ENCODE measurements around the gene PPFIA4. TPM values are rescaled to one million over a fixed set of nuclear protein-coding genes. Genes with fewer than 3 reads are reported as not detected.

PPFIA4 gene
- total RNA-seq, 1 donor from 2014 or later: 0.53 TPM

GRCh38 chr1:203099805-203100515 lies 73.7 kb downstream of the PPFIA4 start:
- DNase-seq (ENCODE audit: low read depth, low spot score): no peak

GRCh38 chr1:203100516-203100869 lies 74.2 kb downstream of the PPFIA4 start:
- no peak for DNase-seq (ENCODE audit: low read depth, low spot score)

GRCh38 chr1:203101813-203102634 lies 75.7 kb downstream of the PPFIA4 start:
- no peak for DNase-seq (ENCODE audit: low read depth, low spot score)

GRCh38 chr1:203103216-203103615 lies 76.9 kb downstream of the PPFIA4 start:
- no peak for DNase-seq (ENCODE audit: low read depth, low spot score)

- DNase-seq (ENCODE audit: low read depth, low spot score): no peak
Measured at GRCh38 chr1:203103829-203104495, 77.7 kb downstream of the PPFIA4 start.

- no peak for DNase-seq (ENCODE audit: low read depth, low spot score)
Measured at GRCh38 chr1:203104789-203105390, 78.6 kb downstream of the PPFIA4 start.

GRCh38 chr1:203112475-203112874 lies 86.2 kb downstream of the PPFIA4 start:
- DNase-seq (ENCODE audit: low read depth, low spot score): no peak

GRCh38 chr1:203113308-203113707 lies 87.0 kb downstream of the PPFIA4 start:
- DNase-seq (ENCODE audit: low read depth, low spot score): no peak

GRCh38 chr1:203114202-203114601 lies 87.9 kb downstream of the PPFIA4 start:
- DNase-seq (ENCODE audit: low read depth, low spot score): no peak

- no peak for DNase-seq (ENCODE audit: low read depth, low spot score)
Measured at GRCh38 chr1:203116091-203116820, 90.0 kb downstream of the PPFIA4 start.

GRCh38 chr1:203117611-203118575 lies 91.6 kb downstream of the PPFIA4 start:
- no peak for DNase-seq (ENCODE audit: low read depth, low spot score)

- DNase-seq (ENCODE audit: low read depth, low spot score): no peak
Measured at GRCh38 chr1:203120325-203121153, 94.2 kb downstream of the PPFIA4 start.

GRCh38 chr1:203121186-203122015 lies 95.1 kb downstream of the PPFIA4 start:
- no peak for DNase-seq (ENCODE audit: low read depth, low spot score)

GRCh38 chr1:203122159-203122558 lies 95.9 kb downstream of the PPFIA4 start:
- DNase-seq (ENCODE audit: low read depth, low spot score): no peak

- DNase-seq (ENCODE audit: low read depth, low spot score): no peak
Measured at GRCh38 chr1:203124011-203124410, 97.7 kb downstream of the PPFIA4 start.

GRCh38 chr1:203124546-203125317 lies 98.4 kb downstream of the PPFIA4 start:
- DNase-seq (ENCODE audit: low read depth, low spot score): no peak

GRCh38 chr1:203126151-203126865 lies 100.0 kb downstream of the PPFIA4 start:
- DNase-seq (ENCODE audit: low read depth, low spot score): no peak

All from pulmonary artery endothelial cell (primary cell).